Measurements from ENCODE around the gene MAPK11.

The MAPK11 gene

DNA sequence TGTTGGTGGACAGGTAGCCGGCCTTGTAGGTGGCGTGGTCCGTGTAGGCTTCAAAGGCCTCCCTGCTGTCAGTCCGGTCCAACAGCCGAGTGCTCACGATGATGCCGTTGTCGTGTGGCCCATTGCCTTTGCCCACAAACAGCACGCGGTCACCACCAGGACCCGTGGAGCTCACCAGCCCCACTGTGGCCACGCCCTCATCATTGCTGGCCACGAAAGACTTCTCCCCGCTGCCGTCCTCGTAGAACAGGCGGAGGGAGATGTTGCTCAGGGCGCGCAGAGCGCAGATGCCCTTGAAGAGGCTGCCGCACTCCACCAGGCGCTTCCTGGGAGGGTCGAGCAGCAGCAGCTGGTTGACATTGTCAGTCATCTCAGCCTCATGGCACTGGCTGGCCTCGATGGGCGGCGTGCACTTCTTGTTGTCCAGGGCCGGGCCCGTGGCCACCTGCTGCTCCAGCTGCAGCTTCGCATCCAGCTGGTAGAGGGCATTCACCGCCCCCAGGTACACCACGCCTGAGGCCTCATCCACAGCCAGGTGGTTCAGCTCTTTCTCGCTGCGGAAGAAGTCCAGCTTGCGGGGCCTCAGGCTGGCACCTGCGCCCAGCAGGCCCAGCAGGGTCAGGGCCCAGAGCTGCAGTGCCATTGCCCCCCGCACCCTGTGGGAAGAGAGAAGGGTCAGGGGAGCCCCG is 19.9 kb upstream of the MAPK11 start:
- peaks cover 27% of the 10 kb centered on the region for H3K27me3 Mint-ChIP-seq
- H3K4me1 Mint-ChIP-seq, result peaks cover 37% of the 10 kb centered on the region
- H3K4me3 Mint-ChIP-seq, result no peak overlapping the region
- no peaks in the 10 kb centered on the region for H3K9me3 Mint-ChIP-seq
- peaks cover 12% of the 10 kb centered on the region for H3K36me3 Mint-ChIP-seq
- no peak overlapping the region for H3K27ac Mint-ChIP-seq
- no peak for ATAC-seq

DNA sequence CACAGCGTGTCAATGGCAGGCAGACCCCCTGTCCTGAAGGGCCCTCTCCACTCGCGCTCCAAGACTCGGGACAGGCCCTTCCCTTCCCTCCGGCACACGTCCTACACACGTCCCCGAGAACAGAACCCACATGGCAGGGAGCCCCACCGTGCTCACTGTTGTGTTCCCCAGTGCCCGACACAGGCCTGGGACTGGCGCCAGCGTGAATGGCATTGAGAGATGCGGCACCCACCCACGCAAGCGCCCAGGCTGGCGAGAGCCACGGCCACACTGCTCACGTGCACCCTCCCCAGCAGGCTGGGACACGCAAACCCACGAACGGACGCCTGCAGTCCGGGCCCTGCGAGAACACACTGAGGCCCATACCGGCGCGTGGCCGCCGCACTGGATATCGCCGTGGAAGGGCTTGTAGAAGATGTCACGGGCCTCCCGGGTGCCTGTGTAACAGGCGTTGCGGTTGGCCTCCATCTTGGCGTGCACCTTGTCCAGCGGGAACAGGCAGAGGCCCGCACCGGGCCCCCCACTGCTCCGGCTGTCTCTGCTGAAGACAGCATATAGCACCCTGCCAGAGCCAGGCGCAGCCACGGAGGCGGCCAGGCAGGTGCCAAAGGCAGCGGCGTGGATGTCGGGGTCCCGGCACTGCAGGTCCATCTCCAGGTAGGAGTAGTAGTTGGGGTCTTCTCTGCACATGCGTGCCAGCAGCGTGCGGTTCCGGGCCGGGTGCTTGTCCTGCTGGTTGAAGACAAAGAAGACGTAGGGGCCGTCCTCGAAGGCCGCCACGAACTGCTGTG is 19.2 kb upstream of the MAPK11 start:
- ATAC-seq, result no peak
- Mint-ChIP-seq H3K4me3 (no peak overlapping the region), H3K9me3 (no peaks in the 10 kb centered on the region), H3K4me1 (peaks cover 34% of the 10 kb centered on the region), H3K27me3 (peaks cover 34% of the 10 kb centered on the region), H3K36me3 (peaks cover 12% of the 10 kb centered on the region), H3K27ac (no peak overlapping the region)

DNA sequence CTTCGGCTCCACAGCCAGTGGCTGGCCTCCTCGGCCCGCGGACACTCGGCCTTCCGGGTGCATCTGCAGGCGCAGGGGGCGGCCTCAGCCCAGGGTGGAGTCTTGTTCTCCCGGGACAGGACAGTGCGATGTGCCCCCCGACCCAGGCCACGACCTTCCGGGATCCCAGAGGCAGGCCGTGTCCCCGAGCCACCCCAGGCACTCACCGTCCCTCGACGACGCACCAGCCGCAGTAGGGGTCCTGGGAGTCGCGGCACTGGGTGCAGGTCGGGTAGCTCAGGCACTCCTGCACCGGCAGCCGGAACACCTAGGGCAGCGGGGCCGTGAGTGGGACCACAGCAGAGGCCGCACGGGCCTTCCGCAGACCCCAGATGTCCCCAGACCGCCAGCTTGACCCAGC is 17.6 kb upstream of the MAPK11 start:
- Mint-ChIP-seq H3K27me3 (peaks cover 30% of the 10 kb centered on the region), H3K4me1 (peaks cover 20% of the 10 kb centered on the region), H3K9me3 (no peaks in the 10 kb centered on the region), H3K27ac (no peak overlapping the region), H3K36me3 (peaks cover 12% of the 10 kb centered on the region), H3K4me3 (no peak overlapping the region)
- ATAC-seq, result no peak

DNA sequence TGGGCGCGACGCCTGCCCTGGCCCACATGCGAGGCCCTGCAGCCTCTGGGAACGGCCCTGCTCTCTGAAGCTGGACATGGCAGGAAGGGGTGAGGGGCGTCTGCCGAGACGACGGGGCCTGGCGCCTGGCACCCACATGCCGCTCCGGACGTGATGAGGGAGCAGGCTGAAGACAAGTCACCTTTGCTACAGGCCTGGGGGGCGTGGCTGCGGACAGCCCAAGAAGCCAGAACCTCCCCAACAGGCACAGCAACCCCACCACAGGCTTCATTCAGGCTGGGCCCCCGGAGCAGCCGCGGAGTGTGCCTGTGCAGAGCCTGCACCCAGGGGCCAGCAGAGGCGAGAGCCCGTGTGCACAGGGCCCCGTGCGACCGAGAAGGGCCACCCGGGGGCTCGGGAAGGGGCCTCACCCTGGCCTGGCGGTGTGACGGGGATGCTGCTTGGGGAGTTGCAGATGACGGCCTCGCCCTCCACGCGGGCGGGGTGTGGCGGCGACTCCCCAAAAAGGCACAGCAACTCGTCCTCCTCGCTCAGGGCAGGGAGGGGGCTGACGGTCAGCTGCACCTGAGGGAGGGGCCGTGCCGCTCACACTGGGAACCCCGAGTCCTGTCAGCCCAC is 16.6 kb upstream of the MAPK11 start:
- H3K9me3 Mint-ChIP-seq, result no peaks in the 10 kb centered on the region
- H3K4me1 Mint-ChIP-seq, result peaks cover 11% of the 10 kb centered on the region
- no peak overlapping the region for H3K27ac Mint-ChIP-seq
- peaks cover 12% of the 10 kb centered on the region for H3K36me3 Mint-ChIP-seq
- no peak for ATAC-seq
- H3K27me3 Mint-ChIP-seq, result peaks cover 21% of the 10 kb centered on the region
- no peak overlapping the region for H3K4me3 Mint-ChIP-seq

DNA sequence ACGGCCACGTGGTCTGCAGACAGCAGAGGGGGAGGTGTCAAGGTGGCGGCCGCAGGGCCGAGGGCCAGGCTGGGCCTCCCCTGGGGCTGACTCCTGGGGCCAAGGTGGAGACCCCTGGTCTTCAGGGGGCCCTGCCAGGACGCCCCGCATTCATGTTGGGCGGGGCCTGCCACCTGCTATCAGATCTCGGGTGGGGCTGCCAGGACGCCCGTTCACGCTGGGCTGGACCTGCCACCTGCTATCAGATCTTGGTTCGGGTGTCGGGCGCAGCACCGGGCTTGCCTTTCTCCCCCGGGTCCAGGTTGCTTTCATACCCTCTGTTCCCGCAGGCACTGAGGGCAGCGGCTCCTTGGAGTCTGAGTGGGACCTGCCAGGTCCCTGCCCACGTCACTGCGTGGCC is 16.1 kb upstream of the MAPK11 start:
- Mint-ChIP-seq H3K36me3 (peaks cover 12% of the 10 kb centered on the region), H3K4me3 (no peak overlapping the region)

DNA sequence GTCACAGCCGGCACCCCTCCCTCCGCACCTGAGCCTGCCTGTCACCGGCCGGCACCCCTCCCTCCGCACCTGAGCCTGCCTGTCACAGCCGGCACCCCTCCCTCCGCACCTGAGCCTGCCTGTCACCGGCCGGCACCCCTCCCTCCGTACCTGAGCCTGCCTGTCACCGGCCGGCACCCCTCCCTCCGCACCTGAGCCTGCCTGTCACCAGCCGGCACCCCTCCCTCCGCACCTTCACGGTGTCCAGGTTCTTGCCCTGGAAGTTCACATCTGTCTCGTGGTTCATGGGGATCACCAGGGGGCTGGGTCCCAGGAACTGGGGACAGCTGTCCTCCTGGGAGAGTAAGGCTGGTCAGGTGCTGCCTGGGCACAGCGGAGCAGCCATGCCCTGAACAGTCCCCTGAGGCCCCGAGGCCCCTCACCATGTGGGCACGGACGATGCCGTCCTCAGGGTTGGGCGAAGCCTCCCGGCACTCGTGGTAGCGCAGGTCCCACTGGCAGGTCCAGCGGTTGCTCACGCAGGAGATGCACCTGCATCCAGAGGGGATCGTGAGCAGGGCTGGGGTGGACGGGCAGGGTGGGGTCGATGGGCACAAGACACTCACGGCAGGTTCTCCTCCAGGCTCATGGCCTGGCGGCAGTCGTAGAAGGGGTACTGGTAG is 15.5 kb upstream of the MAPK11 start:
- Mint-ChIP-seq H3K27ac (no peak overlapping the region), H3K4me1 (no peaks in the 10 kb centered on the region)

More for the DNA sequence above, 16.1 kb upstream of the MAPK11 start:
- ATAC-seq, result no peak
- peaks cover 15% of the 10 kb centered on the region for H3K27me3 Mint-ChIP-seq
- H3K9me3 Mint-ChIP-seq, result no peaks in the 10 kb centered on the region
- H3K4me1 Mint-ChIP-seq, result peaks cover 6% of the 10 kb centered on the region
- H3K27ac Mint-ChIP-seq, result no peak overlapping the region

DNA sequence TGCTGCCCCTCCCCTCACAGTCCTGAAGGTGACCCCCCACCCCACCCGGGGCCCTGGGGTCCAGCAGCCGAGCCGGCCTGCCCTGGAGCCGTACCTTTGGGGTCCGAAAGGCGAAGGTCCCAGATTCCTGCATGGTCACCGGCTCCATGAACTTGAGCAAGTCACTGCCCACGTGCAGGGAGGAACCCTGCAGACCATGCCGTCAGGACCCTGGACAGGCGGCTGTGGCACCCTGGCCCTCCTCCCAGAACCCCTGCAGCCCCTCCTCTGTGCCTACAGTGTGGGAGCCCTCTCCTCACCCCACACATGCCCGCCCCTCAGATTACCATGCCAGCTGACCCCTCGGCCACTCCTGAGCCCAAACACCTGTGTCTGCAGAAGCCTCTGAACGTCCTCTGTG is 14.3 kb upstream of the MAPK11 start:
- H3K27me3 Mint-ChIP-seq, result peaks cover 8% of the 10 kb centered on the region
- ATAC-seq, result no peak
- H3K4me1 Mint-ChIP-seq, result no peaks in the 10 kb centered on the region
- H3K27ac Mint-ChIP-seq, result no peak overlapping the region
- H3K4me3 Mint-ChIP-seq, result no peak overlapping the region
- no peaks in the 10 kb centered on the region for H3K9me3 Mint-ChIP-seq
- peaks cover 18% of the 10 kb centered on the region for H3K36me3 Mint-ChIP-seq

More for the DNA sequence above, 15.5 kb upstream of the MAPK11 start:
- no peak for ATAC-seq
- H3K4me3 Mint-ChIP-seq, result no peak overlapping the region
- no peaks in the 10 kb centered on the region for H3K9me3 Mint-ChIP-seq
- H3K36me3 Mint-ChIP-seq, result peaks cover 17% of the 10 kb centered on the region
- peaks cover 10% of the 10 kb centered on the region for H3K27me3 Mint-ChIP-seq

DNA sequence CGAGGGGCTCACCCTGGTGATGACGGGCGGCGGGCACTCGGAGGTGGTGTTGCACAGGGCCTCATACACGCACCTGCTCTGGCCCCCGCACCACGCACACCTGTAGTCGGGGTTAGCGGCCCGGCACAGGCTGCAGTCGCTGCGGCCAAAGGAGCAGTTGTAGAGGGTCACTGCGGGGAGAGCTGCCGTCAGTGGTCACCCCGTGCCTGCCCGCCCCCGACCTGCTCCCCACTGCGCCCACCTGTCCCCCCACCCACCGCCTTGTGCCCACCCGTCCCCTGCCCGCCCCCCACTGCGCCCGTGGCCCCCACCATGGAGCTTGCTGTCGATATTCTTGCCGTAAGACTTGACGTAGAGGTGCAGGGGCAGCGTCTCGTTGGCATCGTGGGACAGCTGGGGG is 13.6 kb upstream of the MAPK11 start:
- no peaks in the 10 kb centered on the region for H3K9me3 Mint-ChIP-seq
- H3K36me3 Mint-ChIP-seq, result peaks cover 13% of the 10 kb centered on the region
- no peaks in the 10 kb centered on the region for H3K4me1 Mint-ChIP-seq
- peaks cover 8% of the 10 kb centered on the region for H3K27me3 Mint-ChIP-seq
- no peak overlapping the region for H3K4me3 Mint-ChIP-seq
- no peak for ATAC-seq
- no peak overlapping the region for H3K27ac Mint-ChIP-seq

DNA sequence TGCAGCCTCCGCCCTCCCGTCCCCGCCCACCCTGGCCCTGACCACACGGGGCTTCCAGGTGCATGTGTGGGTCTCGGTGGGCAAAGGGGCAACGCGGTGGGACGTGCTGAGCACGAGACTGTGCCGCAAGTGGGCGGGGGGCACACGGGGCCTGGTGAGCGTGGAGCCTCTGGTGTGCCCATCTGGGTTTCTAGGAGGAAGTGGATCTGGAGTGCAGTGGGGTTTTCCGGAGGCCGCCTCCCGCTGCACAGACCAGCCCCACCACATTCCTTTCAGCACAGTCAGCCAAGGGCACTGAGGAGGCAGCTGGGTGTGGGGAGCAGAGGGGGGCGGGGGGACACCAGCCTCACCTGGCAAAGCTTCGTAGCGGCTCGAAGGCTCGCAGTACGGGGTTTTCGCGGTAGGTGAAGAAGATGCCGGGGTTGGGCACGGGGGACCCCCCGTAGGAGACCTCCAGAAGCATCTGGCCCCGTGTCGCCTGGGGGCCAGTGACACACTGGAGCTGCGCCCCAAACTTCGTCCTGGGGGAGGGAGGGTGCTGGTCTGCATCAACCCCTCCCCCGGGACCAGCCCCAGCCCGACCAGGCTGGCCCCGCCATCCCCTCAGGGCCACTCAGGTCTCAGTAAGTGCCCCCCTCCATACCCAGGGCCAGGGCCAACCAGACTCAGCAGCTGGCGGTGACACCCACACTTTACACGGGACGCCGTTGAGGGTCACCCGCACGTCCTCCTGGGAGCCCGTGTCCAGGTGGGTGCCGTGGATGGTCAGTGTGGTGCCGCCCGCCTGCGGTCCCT is 12.4 kb upstream of the MAPK11 start:
- ATAC-seq, result no peak
- H3K4me3 Mint-ChIP-seq, result no peak overlapping the region
- peaks cover 6% of the 10 kb centered on the region for H3K36me3 Mint-ChIP-seq
- H3K27ac Mint-ChIP-seq, result no peak overlapping the region
- H3K4me1 Mint-ChIP-seq, result no peaks in the 10 kb centered on the region
- no peaks in the 10 kb centered on the region for H3K9me3 Mint-ChIP-seq
- peaks cover 8% of the 10 kb centered on the region for H3K27me3 Mint-ChIP-seq

DNA sequence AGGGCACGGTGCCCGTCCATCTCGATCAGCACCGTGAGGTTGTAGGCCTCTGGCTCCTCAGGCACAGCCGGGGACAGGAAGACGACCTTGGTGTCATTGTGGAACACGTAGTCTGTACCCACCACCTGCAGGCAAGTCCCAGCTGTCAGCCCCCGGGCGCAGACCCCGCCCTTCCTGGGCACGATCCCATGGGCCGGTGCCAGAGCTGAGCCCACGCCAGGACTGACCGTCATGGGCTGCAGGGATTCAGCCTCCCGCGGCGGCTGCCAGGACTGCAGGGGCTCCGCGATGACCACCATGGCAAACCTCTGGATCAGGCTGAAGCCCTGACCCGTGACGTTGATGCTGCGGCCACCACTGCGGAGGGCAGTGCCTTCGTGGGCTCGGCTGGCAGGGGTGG is 11.8 kb upstream of the MAPK11 start:
- H3K4me3 Mint-ChIP-seq, result no peak overlapping the region
- peaks cover 6% of the 10 kb centered on the region for H3K36me3 Mint-ChIP-seq
- H3K27me3 Mint-ChIP-seq, result peaks cover 8% of the 10 kb centered on the region
- no peaks in the 10 kb centered on the region for H3K9me3 Mint-ChIP-seq
- H3K27ac Mint-ChIP-seq, result no peak overlapping the region
- no peak for ATAC-seq
- no peaks in the 10 kb centered on the region for H3K4me1 Mint-ChIP-seq

DNA sequence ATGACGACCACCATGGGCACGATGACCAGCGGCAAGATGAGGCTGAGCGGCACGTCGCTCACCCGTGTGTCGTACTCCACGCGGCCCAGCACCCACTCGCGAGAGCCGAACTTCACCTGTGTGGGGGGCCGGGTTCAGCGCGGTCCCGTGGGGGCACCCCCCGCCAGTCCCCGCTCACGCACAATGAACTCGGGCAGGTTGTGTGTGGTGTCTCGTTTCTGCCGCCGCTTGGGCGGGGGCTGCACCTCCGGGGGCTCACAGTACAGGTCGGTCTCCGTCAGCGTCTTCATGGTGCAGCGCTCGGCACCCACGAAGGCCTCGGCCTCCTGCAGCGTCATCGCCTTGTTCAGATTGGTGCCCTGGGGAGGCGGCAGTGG is 11.2 kb upstream of the MAPK11 start:
- H3K9me3 Mint-ChIP-seq, result no peaks in the 10 kb centered on the region
- peaks cover 8% of the 10 kb centered on the region for H3K27me3 Mint-ChIP-seq
- no peaks in the 10 kb centered on the region for H3K4me1 Mint-ChIP-seq
- no peak overlapping the region for H3K4me3 Mint-ChIP-seq
- peaks cover 6% of the 10 kb centered on the region for H3K36me3 Mint-ChIP-seq
- no peak overlapping the region for H3K27ac Mint-ChIP-seq
- no peak for ATAC-seq

DNA sequence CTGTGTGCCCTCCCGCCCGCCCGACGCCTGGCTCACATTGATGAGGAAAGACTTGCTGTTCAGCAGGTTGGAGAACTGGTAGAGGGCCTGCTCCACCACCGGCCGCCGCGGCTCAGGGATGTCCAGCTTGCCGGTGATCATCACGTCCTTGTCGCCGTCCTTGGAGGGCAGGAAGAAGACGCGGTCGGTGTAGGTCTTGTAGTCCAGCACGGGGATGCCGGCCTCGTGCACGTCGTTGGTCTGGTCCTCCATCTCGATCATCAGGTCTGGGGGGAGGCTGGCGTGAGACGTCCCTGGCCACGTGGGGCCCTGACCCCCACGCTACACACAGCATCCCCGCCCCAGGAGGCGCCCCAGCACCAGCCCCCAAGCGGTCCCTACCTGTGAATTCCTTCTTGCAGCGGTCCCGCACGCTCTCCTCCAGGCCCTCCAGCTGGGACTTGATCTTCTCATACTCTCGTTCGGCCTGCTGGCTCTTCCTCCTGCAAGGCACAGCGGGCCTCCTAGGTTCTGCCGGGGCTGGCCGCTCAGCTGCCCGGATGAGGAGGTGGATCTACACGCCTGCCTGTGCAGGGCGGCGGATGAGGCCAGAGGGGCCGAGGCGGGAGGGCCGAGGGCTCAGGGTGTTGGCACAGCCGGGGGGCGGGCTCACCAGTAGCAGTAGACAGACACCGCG is 10.7 kb upstream of the MAPK11 start:
- Mint-ChIP-seq H3K4me3 (no peak overlapping the region), H3K4me1 (no peaks in the 10 kb centered on the region), H3K9me3 (no peaks in the 10 kb centered on the region), H3K36me3 (peaks cover 6% of the 10 kb centered on the region), H3K27ac (no peak overlapping the region), H3K27me3 (peaks cover 8% of the 10 kb centered on the region)
- no peak for ATAC-seq

DNA sequence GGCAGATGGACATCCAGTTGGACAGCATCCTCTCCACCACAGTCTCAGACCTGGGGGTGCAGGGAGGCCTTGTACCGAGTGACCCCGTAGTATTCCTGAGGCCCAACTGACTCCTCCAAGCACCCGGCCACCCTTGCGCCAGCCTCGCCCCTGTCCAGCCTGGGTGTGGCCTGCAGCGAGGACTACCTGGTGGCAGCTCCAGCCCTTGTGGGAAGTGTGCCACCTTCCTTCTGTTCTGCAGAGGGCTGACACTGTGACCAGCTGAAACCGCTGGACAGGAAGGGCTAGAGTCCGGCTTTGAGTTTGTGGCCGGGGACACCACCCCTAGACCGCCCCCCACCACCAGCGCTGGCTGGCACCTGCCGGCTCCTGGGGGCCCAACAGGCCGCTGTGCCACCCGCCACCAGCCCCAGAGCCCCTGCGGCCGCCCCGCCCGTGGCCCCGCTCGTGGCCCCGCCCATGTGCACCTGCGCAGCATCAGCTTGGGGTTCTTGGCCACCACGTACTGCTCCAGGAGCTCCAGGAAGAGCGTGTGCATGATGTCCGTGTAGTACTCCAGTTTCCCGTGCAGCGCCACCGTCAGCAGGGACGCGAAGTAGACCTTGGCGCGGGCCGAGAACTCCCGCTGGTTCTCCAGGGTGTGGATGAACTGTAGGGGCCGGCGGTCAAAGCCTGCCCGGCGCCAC is 10.0 kb upstream of the MAPK11 start:
- ATAC-seq, result no peak
- Mint-ChIP-seq H3K9me3 (no peaks in the 10 kb centered on the region), H3K27me3 (peaks cover 8% of the 10 kb centered on the region), H3K4me1 (no peaks in the 10 kb centered on the region), H3K36me3 (peaks cover 6% of the 10 kb centered on the region), H3K4me3 (no peak overlapping the region), H3K27ac (no peak overlapping the region)
